GM21360 (cell line): ENCODE measurements around the gene CCDC169.

Source experiments
- ATAC-seq: cut with Tn5 transposase; IDR thresholded peaks from one replicate; pipeline ENCODE4 v1.9.1; 2021; ENCODE audit warnings: mild to moderate bottlenecking, moderate library complexity; ENCODE audit not compliant: unreplicated experiment

Gene CCDC169

GRCh38 chr13:36248700-36249099 is 48.9 kb downstream of the CCDC169 start:
- ATAC-seq: no peak

GRCh38 chr13:36244990-36245389 is 52.6 kb downstream of the CCDC169 start:
- ATAC-seq: no peak

GRCh38 chr13:36244073-36244472 is 53.5 kb downstream of the CCDC169 start:
- ATAC-seq: no peak

GRCh38 chr13:36242761-36243160 is 54.9 kb downstream of the CCDC169 start:
- ATAC-seq: no peak

- no peak for ATAC-seq
Measured at GRCh38 chr13:36231236-36231635, 66.4 kb downstream of the CCDC169 start.

GRCh38 chr13:36224730-36225129 is 72.9 kb downstream of the CCDC169 start:
- ATAC-seq: no peak

GRCh38 chr13:36219883-36220282 is 77.7 kb downstream of the CCDC169 start:
- ATAC-seq: no peak

- no peak for ATAC-seq
Measured at GRCh38 chr13:36217456-36217855, 80.2 kb downstream of the CCDC169 start.

GRCh38 chr13:36214163-36214921 is 83.3 kb downstream of the CCDC169 start, which contains the start of gene SOHLH2:
Gene SOHLH2 (minus strand): TSS chr13:36214556. CDS start chr13:36214526, 30 bp downstream.
- no peak for ATAC-seq

GRCh38 chr13:36212789-36213188 is 84.8 kb downstream of the CCDC169 start:
- no peak for ATAC-seq

- no peak for ATAC-seq
Measured at GRCh38 chr13:36211567-36211966, 86.0 kb downstream of the CCDC169 start.

- no peak for ATAC-seq
Measured at GRCh38 chr13:36210738-36211137, 86.9 kb downstream of the CCDC169 start.

- ATAC-seq: no peak
Measured at GRCh38 chr13:36207672-36208071, 89.9 kb downstream of the CCDC169 start.

GRCh38 chr13:36193151-36193855 is 104.3 kb downstream of the CCDC169 start:
- no peak for ATAC-seq

GRCh38 chr13:36192166-36192565 is 105.4 kb downstream of the CCDC169 start:
- ATAC-seq: no peak

- no peak for ATAC-seq
Measured at GRCh38 chr13:36190771-36191170, 106.8 kb downstream of the CCDC169 start.

GRCh38 chr13:36188441-36188840 is 109.2 kb downstream of the CCDC169 start:
- no peak for ATAC-seq

- ATAC-seq: no peak
Measured at GRCh38 chr13:36183901-36184300, 113.7 kb downstream of the CCDC169 start.
